HG03432 (cell line): ENCODE measurements around the gene SIGLEC9.

Experiments
- ATAC-seq: cut with Tn5 transposase; IDR thresholded peaks from one replicate; pipeline ENCODE4 v1.9.1; 2021; ENCODE audit warnings: mild to moderate bottlenecking, moderate library complexity; ENCODE audit not compliant: unreplicated experiment

Gene SIGLEC9

DNA sequence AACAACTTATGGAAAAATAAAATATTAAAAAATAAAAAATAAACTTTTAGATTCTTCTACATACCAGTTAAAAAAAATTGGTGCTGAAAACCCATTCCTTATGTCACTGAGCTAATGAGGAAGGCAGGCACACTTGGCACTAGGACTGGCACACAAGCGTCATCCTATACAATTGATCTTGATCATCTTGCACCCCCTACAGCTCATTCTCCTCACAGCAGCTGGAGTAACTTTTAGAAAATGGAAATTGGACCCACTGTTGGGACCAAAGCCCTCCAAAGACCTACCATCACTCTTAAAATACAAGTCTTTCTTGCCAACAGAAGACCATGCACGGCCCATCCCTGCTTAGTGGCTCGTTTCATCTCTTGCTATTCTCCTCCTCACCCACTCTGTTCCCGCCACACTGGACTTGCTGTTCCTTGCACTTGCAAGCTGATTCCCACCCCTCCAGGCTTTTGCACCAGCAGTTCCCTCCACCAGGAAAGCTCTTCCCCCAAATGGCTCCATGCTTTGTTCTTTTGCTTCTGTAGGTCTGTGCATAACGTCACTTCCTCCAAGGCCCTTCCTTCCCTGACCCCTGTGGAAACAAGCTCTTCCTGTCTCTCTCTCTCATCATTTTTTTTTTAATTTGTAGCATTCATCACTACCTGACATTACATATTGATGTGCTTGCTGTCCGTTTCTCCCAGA, 28.1 kb upstream of the SIGLEC9 start:
- ATAC-seq = no peak

DNA sequence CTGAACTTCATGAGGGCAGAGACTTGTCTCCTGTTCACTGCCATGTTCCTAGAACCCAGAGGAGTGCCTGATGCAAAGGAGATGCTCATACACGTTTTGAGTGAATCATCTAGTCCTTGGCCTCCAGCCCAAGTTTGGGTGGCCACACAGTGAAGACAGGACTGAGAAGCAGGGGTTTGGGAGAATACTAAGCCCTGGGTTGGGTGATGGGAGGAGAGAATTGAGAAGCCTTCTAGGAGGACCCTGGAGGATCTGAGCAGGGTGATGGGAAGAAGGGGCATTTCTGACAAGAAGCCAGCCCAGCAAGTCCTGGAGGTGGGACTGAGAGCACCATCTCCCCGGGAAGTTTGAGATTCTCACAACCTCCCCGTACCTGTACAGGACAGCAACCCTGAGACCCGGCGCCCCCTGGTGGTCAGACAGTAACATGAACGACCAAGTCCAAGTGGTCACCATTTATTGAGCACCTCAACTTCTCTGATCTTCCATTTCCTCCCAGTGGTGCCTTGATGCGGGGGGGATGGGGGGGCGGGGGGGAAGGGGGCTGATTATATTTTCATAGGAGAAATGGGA, 27.5 kb upstream of the SIGLEC9 start:
- ATAC-seq = no peak

DNA sequence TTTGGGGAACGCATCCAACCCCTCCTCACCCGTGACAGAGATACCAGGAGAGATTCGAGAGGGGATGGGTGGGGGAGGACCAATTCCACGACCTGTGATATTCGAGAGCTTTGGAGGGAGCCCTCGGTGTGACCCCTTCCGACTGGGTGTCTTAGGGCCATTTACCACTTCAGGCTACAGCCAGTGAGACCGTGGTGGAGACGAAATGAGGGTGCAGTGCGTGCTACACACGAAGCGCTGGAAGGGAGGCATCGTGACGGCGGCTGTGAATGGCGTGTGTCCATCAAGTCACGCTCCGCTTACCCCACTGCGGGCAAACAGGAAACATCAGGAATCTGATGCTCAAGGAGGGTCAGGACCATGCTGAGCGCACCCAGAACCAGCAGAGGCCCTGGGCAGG, 26.9 kb upstream of the SIGLEC9 start:
- ATAC-seq = no peak

DNA sequence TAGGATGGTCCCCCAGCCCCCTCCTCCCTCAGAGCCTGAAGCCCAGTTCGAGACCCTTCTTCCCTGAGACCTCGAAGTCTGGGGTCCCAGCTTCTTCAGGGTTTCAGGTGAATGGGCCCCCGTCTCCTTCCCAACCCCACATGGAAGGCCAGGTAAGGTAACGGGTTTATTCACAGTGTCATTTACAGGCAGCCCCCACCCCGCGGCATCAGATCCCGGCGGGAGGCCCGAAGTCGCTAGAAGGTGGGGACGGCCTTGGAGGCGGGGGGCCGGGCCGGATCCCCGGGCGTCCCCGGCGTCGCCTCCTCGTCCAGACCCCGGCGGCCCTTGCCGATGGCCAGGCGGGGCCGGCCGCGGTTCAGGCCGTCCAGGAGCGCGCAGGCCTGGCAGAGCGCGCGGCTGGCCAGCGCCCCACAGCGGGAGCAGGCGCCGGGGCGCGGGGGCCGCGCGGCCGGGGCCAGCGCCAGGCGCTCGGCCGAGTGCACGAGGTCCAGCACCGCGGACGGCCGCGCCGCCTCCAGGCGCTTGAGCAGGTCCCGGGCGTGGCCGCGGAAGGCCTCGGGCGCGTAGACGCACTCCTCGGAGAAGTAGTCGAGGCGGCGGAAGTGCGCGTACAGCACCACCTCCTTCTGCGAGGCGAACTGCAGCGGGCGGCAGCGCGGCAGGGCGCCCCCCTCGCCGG, 26.2 kb upstream of the SIGLEC9 start:
- no peak for ATAC-seq

DNA sequence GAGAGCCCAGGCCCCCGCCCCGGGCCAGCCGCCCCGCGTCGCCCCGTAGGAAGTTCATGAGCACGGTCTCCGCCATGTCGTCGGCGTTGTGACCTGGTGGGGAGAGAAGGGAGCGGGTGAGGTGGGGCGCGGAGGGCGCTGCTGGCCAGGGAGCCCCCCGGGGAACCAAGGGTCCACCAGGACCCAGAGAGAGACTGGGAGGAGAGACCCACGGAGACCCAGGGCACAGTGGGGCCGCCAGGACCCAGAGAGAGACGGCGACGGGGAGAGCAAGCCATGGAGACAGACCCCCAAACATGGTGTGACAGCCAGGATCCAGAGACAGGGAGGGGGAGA, 25.7 kb upstream of the SIGLEC9 start:
- ATAC-seq = no peak

DNA sequence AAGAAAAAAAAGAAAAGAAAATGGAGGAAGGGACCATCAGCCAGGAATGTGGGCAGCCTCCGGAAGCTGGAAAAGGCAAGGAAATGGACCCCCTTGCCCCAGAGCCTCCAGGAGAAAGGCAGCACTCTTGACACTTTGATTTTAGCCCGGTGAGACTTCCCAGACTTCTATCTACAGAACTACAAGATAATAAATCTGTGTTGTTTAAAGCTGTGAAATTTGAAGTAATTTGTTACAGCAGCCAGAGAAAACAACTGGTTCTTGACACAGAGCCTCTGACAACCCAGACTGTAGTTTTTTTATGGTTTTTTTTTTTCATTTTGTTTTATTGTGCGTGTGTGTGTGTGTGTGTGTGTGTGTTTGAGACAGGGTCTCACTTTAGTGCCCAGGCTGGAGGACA, 24.1 kb upstream of the SIGLEC9 start:
- no peak for ATAC-seq

DNA sequence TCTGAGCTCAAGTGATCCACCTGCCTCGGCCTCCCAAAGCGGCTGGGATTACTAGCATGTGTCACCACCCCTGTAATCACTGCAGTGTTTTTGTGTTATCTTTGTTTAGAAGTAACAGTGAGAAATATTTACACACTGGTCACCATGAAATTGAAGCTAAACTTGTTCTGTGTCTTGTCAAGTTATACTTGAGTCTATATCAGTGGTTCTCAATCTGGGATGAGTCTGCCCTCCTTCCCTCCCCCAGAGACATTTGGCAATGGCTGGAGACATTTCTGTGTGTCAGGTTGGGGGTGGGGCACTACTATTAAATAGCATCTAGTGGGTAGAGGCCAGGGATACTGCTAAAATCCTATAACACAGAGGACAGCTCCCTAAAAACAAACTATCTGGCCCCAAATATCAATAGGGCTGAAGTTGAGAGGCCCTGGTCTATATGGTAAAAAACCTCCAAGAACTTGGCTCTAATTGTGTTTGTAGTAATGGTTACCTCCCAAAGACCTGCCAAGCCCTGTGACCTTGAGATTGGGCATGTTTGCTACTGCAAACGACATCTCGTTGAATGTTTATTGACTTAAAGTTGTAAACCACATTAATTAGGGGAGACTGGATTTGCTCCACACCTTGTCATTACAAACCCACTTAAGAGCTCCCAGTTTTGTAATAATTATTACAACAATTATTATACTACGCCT, 23.4 kb upstream of the SIGLEC9 start:
- ATAC-seq = no peak

DNA sequence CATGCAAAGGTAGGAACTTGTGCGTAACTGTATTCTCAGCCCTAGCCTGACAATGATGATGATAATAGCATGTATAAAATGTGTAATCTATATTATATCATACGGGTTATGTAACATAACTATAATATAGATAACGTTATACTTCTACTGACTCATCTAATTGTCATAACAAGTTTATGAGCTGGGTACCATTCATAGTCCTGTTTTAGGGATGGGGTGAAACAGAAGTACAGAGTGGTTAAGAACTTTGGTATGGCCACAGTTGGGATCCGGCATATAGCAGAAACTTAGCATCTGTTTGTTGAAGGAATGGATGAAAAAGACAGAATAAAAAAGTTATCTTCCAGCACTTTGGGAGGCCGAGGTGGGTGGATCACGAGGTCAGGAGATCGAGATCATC, 21.7 kb upstream of the SIGLEC9 start:
- no peak for ATAC-seq

DNA sequence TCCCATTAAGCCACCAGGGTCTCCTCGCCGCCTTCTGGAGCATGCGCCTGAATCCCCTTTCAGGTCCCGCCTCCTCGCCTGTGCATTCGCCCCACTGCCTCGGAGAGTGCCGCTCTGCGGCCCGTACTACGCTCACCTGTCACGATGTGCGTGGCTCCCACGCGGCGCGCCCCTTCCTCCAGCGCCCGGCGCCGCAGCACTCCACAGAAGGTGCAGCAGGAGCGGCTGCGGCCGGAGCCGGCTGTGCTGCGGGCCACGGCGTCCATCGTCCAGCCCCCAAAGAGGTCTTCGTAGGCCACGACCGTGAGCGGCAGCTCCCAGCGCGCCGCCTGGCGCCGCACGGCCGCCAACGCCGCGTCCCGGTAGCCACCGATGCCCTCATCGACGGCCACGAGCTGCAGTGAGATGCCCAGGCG, 20.8 kb upstream of the SIGLEC9 start:
- ATAC-seq = no peak

DNA sequence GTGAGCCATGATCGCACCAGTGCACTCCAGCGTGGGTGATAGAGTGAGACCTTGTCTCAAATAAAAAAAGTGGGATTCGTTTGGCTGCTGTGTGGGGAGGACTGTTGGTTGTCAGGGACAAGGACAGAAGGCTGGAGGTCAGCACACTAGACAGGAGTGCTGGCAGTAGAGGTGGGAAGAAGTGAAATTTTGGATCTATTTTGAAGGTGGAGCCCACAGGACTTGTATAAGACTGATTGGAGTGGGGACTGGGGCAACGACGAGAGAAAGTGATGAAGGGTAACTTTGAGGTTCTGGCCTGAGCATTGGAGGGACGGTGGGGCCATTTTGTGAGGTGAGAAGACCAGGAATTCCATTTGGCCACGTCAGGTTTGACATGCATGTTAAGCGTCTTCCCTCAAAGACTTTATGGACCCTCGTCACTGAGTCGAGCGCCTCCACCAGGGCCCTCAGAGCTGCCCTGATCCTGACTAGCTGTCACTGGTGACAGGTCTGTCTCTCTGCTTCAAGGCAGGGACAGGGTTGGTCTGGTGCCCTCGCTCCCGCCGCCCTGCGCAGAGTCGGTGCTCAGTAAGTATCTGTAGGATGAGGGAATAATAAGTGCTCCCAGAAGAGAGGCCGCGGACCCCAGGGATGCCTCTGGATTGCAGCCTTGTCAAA, 17.2 kb upstream of the SIGLEC9 start:
- ATAC-seq = no peak

DNA sequence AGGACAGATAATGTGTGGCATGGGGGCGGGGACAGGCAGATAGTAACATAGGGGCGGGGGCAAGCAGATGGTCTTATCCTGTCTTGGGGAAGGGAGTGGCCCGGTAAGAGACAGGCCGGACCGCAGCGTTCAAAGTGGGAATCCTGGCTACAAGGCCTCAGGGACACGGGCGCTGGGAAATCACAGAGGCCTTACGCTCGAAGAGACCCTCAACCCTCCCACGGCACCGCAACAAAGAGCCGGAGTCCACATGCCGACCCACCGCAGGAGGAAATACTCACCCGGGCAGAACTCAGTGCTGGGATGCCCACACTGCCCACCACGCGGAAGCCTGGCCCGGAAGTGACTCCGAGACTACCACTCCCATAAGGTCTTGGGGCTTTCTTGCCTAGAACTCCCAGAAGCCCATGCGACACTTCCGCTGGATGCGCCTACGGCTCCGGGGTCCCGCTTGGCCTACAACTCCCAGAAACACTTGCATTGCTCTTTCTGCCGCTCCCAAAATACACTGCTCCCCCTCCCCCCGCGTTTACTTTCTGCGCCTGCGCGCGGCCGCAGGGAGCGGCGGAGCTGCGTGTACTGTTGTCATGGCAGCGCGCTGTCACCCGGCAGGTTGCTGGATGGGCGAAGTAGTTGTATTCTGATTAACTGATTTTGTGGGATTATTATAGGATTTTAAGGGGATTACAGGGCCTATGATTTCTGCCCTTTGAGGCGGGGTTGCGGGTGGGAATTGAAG, 16.5 kb upstream of the SIGLEC9 start, which contains the start of gene CTU1:
Gene CTU1, minus strand, starts transcription at position 344 of the 739 bp plus-strand sequence. CDS start 3,840 bp downstream, outside the sequence.
- ATAC-seq = peak; percentile 92

DNA sequence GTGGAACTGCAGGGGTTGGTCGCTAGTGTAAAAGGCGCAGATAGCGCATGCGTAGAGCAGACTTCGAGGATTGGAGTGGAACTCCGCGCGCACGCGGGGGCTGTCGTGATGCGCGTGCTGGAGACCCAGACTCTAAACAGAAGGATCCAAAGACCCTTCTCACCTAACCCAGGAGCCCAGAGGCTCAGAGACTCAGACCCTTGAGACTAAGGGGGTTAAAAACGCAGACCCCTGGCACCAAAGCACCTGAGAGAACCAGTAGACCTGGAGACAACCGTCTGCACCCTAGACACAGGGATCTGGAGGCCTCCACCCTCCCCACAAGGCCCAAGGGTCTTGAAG, 15.9 kb upstream of the SIGLEC9 start:
- ATAC-seq = peak; percentile 37

DNA sequence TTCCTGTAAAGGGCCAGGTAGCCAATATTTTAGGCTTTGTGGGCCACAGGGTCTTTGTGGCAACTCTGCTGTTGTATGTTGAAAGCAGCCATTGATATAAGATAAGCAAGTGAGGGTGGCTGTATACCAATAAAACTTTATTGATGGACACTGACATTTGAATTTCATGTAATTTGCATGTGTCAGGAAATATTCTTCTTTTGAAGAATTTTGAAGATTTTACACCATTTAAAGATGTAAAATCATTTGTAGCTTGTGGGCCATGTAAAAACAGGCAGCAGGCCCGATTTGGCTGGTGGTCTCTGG, 14.1 kb upstream of the SIGLEC9 start:
- ATAC-seq = no peak

DNA sequence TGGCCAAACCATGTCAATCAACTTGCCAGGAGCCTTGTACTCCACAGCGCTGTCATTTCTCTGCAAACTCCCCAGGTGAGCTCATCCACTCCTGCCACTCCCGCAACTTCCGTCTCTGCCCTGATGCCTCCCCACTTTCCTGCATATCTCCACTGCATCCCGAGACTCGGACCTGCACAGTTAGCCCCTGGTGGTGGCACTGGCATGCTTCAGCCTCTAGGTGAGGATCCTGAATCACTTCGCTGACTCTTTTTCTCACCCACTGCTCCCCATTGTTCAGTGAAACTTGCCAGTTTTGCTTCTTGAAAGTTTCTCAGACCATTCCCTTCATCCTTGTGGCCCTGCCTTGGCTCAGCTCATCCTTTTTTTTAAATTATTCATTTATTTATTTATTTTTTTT, 13.1 kb upstream of the SIGLEC9 start:
- ATAC-seq = no peak

DNA sequence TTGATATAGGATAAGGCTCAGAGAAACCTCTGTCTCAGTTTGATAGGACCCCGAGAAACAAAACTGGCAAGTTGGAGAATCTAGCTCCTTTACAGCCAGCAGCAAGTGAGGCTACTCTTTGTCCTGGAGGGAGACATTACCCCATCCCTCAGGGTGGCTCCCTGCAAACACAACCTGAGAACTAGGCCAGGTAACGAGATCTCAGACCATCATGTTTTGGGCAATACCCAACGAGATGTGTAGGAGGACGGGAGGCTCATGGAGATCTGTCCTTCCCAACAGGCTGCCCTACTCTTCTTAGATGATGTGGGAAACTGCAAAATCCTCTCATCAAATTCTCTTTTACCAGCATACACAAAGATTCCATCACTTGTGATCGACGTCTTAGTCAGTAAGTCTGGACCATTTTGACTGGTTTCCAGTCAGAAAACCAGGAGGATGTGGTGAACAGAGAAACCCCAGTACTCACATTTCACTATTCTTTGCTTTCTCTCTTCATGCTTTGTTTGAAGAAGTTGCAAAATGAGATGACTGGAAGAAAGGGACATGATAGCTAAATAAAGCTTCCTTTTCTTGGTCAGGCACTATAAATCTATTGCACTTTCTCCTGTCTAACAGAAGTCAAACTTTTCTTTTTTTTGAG, 10.5 kb upstream of the SIGLEC9 start:
- no peak for ATAC-seq

DNA sequence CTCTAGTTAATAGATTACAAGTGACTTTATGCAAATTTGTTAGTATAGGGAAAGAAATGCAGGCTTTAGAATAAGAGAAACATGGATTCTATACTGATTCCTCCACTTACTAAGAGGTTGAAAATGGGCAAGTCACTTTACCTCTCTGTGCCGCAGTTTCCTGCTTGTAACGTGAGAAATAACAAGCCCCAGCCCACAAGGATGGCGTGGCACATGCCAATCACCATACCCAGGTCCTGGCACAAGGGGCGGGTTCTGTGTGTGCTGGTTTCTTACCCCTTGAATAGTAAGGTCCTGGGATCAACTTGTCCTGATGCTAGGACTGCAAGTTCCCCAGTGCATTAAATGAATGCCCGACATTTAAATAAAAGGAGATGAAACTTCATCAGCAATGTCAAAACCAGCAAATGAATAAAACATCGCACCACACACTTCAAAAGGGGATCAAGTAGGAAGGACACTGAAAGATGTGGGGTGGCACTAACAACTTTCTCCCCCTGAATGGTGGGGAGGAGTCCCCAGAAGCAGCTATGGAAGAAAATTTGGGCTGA, 7.9 kb upstream of the SIGLEC9 start:
- no peak for ATAC-seq

DNA sequence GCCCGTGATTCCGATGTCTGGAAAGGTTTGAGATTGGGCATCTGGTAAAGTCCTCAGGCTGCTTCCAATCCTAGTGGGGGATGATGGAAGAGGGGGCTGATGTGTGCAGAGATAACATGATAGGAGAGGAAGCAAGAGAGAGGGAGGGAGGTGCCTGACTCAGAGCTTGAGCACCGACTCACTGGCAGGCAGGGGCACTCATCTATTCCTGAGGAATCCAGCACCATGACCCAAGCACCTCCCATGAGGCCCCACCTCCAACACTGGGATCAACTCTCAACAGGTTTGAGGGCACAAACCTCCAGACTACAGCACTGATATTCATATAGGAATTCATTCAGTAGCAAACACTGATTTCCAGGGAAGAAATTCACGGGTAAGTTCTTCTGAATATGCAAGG, 5.6 kb upstream of the SIGLEC9 start:
- no peak for ATAC-seq

DNA sequence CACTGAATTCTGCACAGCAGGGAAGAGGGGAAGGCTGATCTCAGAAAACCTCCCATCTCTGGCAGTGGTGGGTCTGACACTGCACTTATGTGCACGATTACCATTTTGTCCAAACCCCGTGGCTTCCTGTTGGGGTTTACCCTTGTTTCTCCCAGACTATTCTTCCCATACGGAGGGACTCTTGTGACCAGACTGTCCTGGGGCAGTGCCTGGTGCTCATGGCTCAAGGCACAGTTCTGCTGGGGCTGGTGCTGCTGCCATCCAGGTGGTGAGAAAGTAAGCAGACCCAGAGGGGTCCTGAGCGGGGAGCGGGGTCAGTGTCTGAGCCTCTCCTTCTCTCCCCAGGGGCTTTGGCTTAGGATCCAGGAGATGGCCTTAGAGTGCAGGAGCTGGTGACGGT, 5.1 kb upstream of the SIGLEC9 start:
- no peak for ATAC-seq

DNA sequence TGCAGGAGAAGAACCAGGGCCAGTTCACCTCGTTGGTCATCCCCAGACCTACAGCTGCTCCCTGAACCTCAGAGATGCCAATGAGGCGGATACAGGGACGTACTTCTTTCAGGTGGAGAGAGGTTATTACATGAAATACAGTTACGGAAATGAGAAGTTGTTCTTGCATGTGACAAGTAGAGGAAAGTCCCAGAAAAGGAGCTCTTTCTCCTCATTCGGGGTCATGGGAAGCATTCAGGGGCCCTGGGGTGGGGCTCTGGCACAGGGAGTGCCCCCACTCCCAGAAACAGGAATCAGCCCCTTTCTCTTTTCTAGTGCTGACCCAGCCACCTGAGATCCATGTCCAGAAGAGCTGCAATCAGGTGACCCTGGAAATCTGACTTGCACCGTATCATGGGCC, 4.5 kb upstream of the SIGLEC9 start:
- no peak for ATAC-seq

DNA sequence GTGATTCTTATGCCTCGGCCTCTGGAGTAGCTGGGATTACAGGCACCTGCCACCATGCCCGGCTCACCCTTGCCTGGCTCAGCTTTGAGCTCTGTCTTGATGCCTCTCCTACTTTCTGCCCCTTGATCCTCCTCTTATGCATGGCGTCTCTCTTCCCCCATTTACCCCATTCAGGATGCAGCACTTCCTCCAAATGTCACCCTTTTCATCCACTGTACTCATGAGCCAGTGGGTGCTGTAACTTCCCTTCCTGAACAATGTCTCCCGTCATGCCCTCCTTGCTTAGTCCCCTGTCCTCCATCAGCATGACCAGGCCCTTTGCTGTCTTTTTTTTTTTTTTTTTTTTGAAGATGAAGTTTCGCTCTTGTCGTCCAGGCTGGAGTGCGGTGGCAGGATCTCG, 3.4 kb upstream of the SIGLEC9 start:
- ATAC-seq = no peak
